Measurements from ENCODE around the gene ATOSA. TPM values are rescaled to one million over a fixed set of nuclear protein-coding genes. Genes with fewer than 3 reads are reported as not detected.
A peak's percentile ranks its signal among the peaks of the same experiment; 100 is the strongest.

The ATOSA gene
- polyA plus RNA-seq, 1 donor from 2014 or later = 64.0 TPM

- TF ChIP-seq EP300 (conservative IDR thresholded peaks at IDR 0.05; ENCODE audit: poor library complexity, severe bottlenecking) = no peak
- TF ChIP-seq MXI1 (conservative IDR thresholded peaks at IDR 0.05; ENCODE audit: poor library complexity, severe bottlenecking) = no peak
- no peak for TF ChIP-seq EZH2 (IDR thresholded peaks at IDR 0.05; ENCODE audit: borderline replicate concordance, insufficient read depth, low read length, poor library complexity, severe bottlenecking)
- TF ChIP-seq TAF1 (IDR thresholded peaks at IDR 0.05; ENCODE audit: low read depth) = no peak
- TF ChIP-seq RAD21 (conservative IDR thresholded peaks at IDR 0.05) = no peak
- TF ChIP-seq, protein P1, sequence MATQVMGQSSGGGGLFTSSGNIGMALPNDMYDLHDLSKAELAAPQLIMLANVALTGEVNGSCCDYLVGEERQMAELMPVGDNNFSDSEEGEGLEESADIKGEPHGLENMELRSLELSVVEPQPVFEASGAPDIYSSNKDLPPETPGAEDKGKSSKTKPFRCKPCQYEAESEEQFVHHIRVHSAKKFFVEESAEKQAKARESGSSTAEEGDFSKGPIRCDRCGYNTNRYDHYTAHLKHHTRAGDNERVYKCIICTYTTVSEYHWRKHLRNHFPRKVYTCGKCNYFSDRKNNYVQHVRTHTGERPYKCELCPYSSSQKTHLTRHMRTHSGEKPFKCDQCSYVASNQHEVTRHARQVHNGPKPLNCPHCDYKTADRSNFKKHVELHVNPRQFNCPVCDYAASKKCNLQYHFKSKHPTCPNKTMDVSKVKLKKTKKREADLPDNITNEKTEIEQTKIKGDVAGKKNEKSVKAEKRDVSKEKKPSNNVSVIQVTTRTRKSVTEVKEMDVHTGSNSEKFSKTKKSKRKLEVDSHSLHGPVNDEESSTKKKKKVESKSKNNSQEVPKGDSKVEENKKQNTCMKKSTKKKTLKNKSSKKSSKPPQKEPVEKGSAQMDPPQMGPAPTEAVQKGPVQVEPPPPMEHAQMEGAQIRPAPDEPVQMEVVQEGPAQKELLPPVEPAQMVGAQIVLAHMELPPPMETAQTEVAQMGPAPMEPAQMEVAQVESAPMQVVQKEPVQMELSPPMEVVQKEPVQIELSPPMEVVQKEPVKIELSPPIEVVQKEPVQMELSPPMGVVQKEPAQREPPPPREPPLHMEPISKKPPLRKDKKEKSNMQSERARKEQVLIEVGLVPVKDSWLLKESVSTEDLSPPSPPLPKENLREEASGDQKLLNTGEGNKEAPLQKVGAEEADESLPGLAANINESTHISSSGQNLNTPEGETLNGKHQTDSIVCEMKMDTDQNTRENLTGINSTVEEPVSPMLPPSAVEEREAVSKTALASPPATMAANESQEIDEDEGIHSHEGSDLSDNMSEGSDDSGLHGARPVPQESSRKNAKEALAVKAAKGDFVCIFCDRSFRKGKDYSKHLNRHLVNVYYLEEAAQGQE (IDR thresholded peaks at IDR 0.05; ENCODE audit: borderline replicate concordance) = no peak
- no peak for TF ChIP-seq POLR2AphosphoS5 (IDR thresholded peaks at IDR 0.05)
- TF ChIP-seq CTCF (IDR thresholded peaks at IDR 0.05; ENCODE audit: poor library complexity, severe bottlenecking) = no peak
- no peak for TF ChIP-seq SMC3 (conservative IDR thresholded peaks at IDR 0.05; ENCODE audit: poor library complexity)
- H3K27ac ChIP-seq (ENCODE audit: low read length) = no peak overlapping the region
- H3K4me2 ChIP-seq (ENCODE audit: low read length) = no peak overlapping the region
- no peaks in the 10 kb centered on the region for H3K9me2 ChIP-seq (ENCODE audit: insufficient read depth, low read length)
- H4K20me1 ChIP-seq (ENCODE audit: insufficient read depth) = no peaks in the 10 kb centered on the region
- no peak overlapping the region for H3K9ac ChIP-seq (ENCODE audit: low read length)
- no peaks in the 10 kb centered on the region for H3F3A ChIP-seq (ENCODE audit: insufficient read depth, low read length, poor library complexity, severe bottlenecking)
- H3K36me3 ChIP-seq (ENCODE audit: insufficient read depth, low read length) = no peaks in the 10 kb centered on the region
- H3K4me3 ChIP-seq (ENCODE audit: low read length) = no peak overlapping the region
- no peaks in the 10 kb centered on the region for H3K27me3 ChIP-seq (ENCODE audit: insufficient read depth, low read depth, low read length)
- H3K79me2 ChIP-seq (replicated peaks; ENCODE audit: insufficient read depth, low read length) = peaks cover 27% of the 10 kb centered on the region
- no peak overlapping the region for H2AFZ ChIP-seq (ENCODE audit: low read depth, low read length)
- H3K9me3 ChIP-seq (ENCODE audit: low read length) = no peaks in the 10 kb centered on the region
Observed at GRCh38 chr15:52652984-52653383, 26.2 kb downstream of the ATOSA start.

GRCh38 chr15:52652286-52652685, 26.9 kb downstream of the ATOSA start:
- no peaks in the 10 kb centered on the region for H3F3A ChIP-seq (ENCODE audit: insufficient read depth, low read length, poor library complexity, severe bottlenecking)
- H3K9me3 ChIP-seq (ENCODE audit: low read length) = no peaks in the 10 kb centered on the region
- H4K20me1 ChIP-seq (ENCODE audit: insufficient read depth) = no peaks in the 10 kb centered on the region
- TF ChIP-seq SMC3 (conservative IDR thresholded peaks at IDR 0.05; ENCODE audit: poor library complexity) (no peak), MXI1 (conservative IDR thresholded peaks at IDR 0.05; ENCODE audit: poor library complexity, severe bottlenecking) (no peak), EP300 (conservative IDR thresholded peaks at IDR 0.05; ENCODE audit: poor library complexity, severe bottlenecking) (no peak), POLR2AphosphoS5 (IDR thresholded peaks at IDR 0.05) (no peak), EZH2 (IDR thresholded peaks at IDR 0.05; ENCODE audit: borderline replicate concordance, insufficient read depth, low read length, poor library complexity, severe bottlenecking) (no peak), CTCF (IDR thresholded peaks at IDR 0.05; ENCODE audit: poor library complexity, severe bottlenecking) (no peak), TAF1 (IDR thresholded peaks at IDR 0.05; ENCODE audit: low read depth) (no peak), RAD21 (conservative IDR thresholded peaks at IDR 0.05) (no peak)
- TF ChIP-seq, protein P1 (IDR thresholded peaks at IDR 0.05; ENCODE audit: borderline replicate concordance) = no peak
- peak overlapping the region; percentile 60 for H3K9ac ChIP-seq (ENCODE audit: low read length)
- H3K27me3 ChIP-seq (ENCODE audit: insufficient read depth, low read depth, low read length) = no peaks in the 10 kb centered on the region
- H3K36me3 ChIP-seq (ENCODE audit: insufficient read depth, low read length) = no peaks in the 10 kb centered on the region
- H3K9me2 ChIP-seq (ENCODE audit: insufficient read depth, low read length) = no peaks in the 10 kb centered on the region
- peak overlapping the region; percentile 61 for H3K4me3 ChIP-seq (ENCODE audit: low read length)
- H3K79me2 ChIP-seq (replicated peaks; ENCODE audit: insufficient read depth, low read length) = peaks cover 27% of the 10 kb centered on the region
- no peak overlapping the region for H3K4me2 ChIP-seq (ENCODE audit: low read length)
- peak overlapping the region; percentile 18 for H2AFZ ChIP-seq (ENCODE audit: low read depth, low read length)
- peak overlapping the region; percentile 81 for H3K27ac ChIP-seq (ENCODE audit: low read length)
